ENCODE data around the gene FOXP2. TPM values are rescaled to one million over a fixed set of nuclear protein-coding genes. Genes with fewer than 3 reads are reported as not detected.
A peak's percentile ranks its signal among the peaks of the same experiment; 100 is the strongest.
"Not testable (repeated sequence)": the region's sequence is repeated elsewhere in the genome, so short reads cannot be mapped to it uniquely, and the experiment has no call there.

FOXP2 gene
- total RNA-seq, 2 donors from 2014 or later, result 9.9 to 10.0 TPM

DNA sequence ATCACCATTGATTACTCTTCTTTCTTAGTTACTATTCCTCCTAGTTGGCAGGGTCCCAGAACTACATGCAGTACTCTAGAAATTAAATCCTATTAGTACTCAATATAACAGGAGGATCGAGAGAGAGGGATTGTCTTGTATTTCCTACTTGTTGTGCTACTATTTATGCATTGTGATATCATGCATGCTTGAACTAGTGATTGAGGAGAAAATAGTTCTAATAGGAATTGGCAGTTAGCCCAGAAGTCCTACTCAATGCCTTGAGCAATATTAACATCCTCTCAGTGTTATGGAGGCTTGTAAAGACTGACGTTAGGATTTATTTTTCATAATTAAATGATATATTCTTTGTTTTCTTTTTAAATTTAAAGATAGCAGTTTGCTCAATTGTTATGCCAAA, 67.4 kb downstream of the FOXP2 start:
- DNase-seq (ENCODE audit: low spot score), result no peak
- intact Hi-C loops (cut with DNase I), result no loop called here

DNA sequence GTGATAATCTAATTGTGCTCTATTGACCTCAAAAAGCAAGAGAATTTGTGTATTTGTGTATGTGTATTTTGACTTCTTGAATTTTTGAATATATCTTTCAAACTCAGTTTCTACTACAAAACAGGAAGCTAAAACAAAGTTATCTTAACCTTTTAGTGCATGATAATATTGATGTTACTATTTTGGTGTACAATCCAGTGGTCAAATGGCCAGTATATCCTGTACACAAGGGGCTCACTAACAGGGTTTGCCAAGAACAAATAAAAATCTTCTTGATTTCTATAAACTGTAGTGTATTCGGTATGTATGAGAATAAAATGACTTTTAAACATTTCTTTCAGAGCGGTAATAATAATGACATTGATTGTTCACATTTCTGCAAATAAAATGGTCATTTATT, 69.6 kb downstream of the FOXP2 start:
- no peak for DNase-seq (ENCODE audit: low spot score)
- intact Hi-C loops (cut with DNase I), result no loop called here

DNA sequence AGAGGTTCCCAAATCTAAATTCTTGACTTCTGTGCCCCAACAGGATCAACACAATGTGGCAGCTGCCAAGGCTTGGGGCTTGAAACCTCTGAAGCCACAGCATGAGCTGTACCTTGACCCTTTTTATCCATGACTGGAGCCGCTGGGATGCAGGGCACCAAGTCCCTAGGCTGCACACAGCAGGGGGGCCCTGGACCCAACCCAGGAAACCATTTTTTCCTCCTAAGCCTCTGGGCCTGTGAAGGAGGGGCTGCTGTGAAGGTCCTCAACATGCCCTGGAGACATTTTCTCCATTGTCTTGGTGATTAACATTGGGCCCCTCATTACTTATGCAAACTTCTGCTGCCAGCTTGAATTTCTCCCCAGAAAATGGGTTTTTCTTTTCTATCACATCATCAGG, 72.6 kb downstream of the FOXP2 start:
- intact Hi-C loops (cut with DNase I), result no loop called here
- DNase-seq (ENCODE audit: low spot score), result no peak

DNA sequence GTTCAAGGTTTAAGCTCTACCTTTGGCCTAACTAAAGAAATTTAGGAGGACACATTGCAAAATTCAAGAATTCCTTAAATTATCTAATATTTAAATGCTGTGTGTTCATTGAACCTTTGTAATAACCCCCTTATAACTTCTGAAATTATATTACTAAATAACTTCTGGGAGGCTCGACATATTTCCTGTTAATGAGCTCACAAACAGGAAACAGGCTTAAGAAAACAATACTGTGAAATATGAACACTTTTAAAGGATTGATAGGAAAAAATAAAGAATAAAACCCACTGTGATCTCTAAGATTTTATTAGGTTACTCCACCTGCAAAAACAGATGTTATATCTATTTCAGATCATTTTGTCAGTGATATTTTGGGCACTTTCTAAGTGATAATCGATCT, 74.1 kb downstream of the FOXP2 start:
- DNase-seq (ENCODE audit: low spot score), result no peak
- intact Hi-C loops (cut with DNase I), result no loop called here

DNA sequence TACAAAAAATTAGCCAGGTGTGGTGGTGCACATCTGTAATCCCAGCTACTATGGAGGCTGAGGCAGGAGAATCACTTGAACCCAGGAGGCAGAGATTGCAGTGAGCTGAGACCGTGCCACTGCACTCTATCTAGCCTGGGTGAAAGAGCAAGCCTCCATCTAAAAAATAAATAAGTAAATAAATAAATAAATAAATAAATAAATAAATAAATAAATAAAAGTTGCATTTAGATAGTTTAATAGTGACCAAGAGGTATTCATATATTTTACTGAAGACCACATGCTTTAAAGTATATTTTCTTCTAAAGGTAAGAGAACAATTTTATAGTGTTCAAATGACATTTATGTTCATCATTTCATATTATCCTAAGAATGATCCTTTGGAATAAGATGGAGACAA, 82.9 kb downstream of the FOXP2 start:
- DNase-seq (ENCODE audit: low spot score); intact Hi-C loops (cut with DNase I): not testable (repeated sequence)

DNA sequence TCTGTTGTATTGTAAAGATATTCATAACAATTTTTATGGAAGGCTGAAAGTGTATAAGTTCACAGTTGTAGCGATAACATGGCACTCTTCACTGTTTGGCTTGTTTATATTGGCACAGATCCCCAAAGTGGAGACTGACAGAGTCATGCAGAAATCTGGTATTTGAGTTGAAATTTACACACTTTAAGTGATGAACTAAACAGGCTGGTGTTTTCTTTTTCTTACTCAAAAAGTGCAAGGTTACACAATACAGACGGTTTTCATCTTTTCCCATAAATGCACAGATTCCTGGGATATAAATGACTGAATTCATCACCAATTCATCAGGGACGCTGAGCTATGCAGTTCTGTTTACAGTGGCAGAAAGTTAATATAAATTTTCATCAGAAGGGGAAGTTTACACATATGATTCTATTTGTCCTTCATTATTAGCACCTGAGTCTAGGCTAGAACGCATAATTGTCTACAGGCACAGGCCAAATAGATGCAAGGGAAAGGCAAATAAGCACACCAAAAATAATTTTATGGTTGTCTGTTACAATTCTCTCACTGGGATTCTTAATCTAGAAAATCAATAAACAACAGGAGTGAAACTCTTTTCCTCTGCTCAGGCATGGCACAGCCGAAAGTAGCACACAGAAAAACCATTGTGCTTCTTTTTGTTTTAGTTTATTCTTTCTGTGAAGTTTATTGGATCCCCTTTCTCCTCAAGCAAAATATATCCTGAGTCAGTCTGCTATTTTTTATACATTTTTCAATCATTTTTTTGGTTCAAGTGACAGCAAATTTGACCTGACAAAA, 88.0 kb downstream of the FOXP2 start:
- intact Hi-C loops (cut with DNase I), result loop anchor here in 1 of 2 donors (5.0 kb wide), 1 partner anchor 610 kb away; no protein-coding TSS in a partner anchor
- no peak for DNase-seq (ENCODE audit: low spot score)

DNA sequence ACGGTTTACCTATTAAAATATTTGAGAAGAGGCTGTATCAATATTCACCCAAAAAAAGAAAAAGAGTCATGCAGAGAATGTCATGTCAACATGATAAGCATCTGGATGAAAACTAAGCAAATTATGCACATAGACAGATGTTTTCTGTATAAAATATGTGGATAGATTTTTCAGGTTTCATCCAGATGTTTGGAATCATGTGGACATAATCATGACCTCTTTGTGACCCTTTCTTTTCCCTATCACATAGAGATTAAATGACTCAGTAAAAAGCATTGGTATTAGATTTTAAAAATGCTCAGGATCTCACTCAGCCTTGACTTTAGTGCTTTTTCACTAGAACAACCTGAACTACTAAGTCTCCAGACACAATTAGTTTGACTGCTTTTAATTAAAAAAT, 90.0 kb downstream of the FOXP2 start:
- DNase-seq (ENCODE audit: low spot score), result no peak
- intact Hi-C loops (cut with DNase I), result loop anchor here in 1 of 2 donors (5.0 kb wide), 1 partner anchor 608 kb away; no protein-coding TSS in a partner anchor

DNA sequence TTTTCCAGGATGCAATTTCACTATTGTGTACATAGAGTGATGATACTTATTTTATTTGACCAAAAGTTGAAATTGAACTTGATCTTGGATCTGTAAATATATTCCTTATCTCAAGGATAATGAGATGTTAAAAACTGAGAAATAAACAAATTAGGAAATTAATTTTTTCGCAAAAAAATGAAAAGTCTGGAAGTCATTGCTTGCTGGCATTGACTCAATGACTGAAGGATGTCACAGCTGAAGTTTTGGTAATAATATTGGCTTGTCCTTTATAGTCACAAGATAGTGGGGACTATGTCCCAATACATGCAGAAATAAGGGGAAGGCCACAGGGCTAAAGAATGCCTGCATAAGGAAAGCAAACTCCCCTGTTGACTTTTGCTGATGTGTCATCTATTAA, 92.8 kb downstream of the FOXP2 start:
- intact Hi-C loops (cut with DNase I), result no loop called here

DNA sequence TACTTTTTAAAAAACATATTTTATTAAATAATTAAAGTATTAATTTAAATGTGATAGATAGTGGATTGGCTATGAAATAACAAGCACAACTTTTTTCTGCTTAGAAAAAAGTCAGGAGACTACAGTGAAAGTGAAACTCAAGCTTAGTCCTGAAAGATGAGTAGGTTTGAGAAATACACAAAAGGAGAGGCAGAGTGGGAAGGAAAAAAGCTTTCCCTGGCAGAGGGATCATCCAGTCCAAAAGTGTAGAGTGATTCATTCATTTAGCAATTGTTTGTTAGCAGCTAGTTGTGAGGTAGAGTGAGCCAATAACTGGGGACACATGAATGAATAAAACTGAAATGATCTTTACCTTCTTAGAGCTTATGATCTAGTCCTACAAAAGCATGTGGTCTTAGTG, 93.5 kb downstream of the FOXP2 start:
- no peak for DNase-seq (ENCODE audit: low spot score)
- intact Hi-C loops (cut with DNase I), result no loop called here

More for the DNA sequence above, 92.8 kb downstream of the FOXP2 start:
- no peak for DNase-seq (ENCODE audit: low spot score)

DNA sequence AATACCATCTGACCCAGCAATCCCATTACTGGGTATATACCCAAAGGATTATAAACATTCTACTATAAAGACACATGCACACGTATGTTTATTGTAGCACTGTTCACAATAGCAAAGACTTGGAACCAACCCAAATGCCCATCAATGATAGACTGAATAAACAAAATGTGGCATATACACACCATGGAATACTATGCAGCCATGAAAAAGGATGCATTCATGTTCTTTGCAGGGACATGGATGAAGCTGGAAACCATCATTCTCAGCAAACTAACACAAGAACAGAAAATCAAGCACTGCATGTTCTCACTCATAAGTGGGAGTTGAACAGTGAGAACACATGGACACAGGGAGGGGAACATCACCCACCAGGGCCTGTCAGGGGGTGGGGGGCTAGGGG, 96.2 kb downstream of the FOXP2 start:
- intact Hi-C loops (cut with DNase I); DNase-seq (ENCODE audit: low spot score): not testable (repeated sequence)

DNA sequence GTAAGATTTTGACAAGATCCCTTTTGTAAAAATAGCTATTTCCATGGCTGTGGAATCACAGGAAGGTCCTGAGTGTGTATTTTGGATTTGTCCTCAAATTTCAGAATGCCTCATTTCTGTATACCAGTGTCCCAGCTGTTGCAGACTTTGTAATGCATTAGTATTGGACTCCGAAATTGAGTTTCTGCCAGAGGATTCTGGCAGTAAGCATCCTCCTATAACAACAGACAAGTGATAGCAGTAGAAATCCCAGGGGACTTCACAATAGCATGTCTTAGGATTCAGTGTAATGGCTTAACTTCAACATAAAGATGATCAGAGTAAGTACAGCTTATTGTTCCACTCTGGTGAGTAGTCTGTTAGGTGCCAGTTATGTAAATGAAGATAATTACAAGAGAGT, 104.6 kb downstream of the FOXP2 start:
- DNase-seq (ENCODE audit: low spot score), result no peak
- intact Hi-C loops (cut with DNase I), result no loop called here

DNA sequence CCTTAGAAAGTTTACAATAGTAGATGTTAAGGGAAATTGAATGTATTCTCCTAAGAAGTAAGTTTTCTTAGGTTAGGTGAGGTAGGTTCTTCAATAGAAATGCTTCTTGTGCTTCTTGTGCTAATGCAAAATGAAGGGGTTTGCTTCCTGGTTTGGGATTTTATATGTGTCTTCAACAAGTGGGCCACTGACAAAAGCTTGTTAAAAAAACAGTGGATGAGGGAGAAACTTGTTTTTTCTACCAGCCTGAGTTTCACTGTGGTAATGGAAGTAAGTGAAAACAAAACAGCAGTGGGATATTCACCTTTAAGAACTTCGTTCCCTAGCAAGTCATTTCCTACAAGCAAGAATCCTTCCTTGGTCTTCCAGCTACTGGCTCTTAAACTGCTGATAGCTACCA, 107.5 kb downstream of the FOXP2 start:
- no peak for DNase-seq (ENCODE audit: low spot score)
- intact Hi-C loops (cut with DNase I), result no loop called here

DNA sequence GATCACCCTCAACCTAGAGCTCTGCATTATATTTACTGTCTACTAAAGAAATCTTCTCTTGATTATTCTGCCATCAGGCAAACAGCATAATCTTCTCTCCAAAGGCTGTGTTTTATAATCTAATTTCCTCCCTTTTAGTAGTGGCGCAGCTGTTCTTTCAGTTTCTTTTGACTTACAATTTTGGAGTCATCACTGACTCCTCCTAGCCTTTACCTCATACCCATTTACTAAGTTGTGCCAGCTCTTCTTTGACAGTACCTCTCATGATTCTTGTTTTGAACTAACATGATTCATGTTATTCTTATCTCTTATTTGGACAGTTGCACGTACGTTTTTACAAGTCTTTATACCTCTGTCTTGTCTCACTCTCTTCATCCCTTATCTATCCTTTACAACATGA, 113.0 kb downstream of the FOXP2 start:
- intact Hi-C loops (cut with DNase I), result no loop called here

DNA sequence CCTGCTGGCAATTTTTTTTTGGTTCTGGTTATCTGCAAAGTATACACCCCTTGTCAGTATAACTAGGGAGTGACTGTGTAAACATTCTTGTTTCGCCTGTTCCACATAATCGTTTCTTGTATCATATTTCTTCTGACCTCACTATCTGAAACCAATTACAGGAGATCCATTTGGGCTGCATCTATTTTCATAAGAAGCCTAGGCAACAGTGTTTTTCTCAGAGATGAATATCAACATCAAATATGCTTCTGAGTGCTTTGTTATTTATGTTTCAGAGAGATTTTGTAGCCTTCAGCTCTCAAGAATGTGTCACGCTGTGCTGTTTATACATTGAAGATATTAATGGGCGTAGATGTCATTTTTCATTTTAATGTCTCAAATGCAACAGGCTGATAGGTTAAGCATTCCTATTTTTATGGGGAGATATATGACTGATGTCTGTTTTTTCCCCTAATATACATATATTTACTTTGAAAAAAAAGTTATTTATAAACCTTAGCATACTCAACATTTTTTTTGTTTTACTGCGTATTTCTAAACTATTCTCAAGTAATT, 115.5 kb downstream of the FOXP2 start:
- intact Hi-C loops (cut with DNase I), result loop anchor here in 1 of 2 donors (10.0 kb wide), 1 partner anchor 445 kb away; no protein-coding TSS in a partner anchor
- DNase-seq (ENCODE audit: low spot score), result no peak

More for the DNA sequence above, 113.0 kb downstream of the FOXP2 start:
- no peak for DNase-seq (ENCODE audit: low spot score)

DNA sequence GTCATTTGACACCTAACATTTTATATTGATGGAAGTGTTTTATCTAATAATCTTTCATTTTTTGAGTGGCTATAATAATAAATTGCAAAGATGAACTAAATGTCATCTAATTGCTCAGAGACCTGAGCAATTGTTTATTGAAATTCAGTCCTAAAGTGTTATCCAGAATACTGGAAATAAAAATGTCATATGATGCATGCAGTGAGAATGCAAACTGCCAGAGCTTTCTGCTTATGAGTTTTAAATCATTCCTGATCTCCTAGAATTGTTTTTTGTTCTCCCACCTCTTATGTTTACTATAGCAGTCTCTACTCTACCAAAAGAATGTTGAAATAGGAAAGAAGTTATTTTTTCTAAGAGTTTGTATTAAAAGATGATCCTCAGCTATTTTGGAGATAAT, 116.7 kb downstream of the FOXP2 start:
- no peak for DNase-seq (ENCODE audit: low spot score)
- intact Hi-C loops (cut with DNase I), result loop anchor here in 1 of 2 donors (10.0 kb wide), 1 partner anchor 447 kb away; no protein-coding TSS in a partner anchor

DNA sequence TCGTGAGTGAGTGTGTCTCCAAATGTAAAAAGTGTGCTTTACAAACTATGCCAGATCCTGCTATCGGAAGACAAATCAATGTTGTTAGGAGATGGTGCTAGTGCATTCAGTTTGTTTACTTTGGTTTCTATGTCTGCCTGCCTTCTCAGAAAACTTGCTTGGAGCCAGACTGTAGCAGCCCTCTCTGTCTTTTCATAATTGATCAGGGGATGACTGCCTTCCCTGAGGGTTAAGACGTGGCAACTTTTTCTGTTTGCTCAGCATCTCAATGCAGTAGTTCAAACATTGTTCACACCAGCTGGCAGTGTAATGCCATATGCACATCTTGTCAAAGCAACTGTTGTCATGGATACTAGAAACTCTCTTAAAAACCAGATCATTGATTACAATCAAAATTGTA, 118.5 kb downstream of the FOXP2 start:
- intact Hi-C loops (cut with DNase I), result loop anchor here in 1 of 2 donors (10.0 kb wide), 1 partner anchor 448 kb away; no protein-coding TSS in a partner anchor
- no peak for DNase-seq (ENCODE audit: low spot score)

DNA sequence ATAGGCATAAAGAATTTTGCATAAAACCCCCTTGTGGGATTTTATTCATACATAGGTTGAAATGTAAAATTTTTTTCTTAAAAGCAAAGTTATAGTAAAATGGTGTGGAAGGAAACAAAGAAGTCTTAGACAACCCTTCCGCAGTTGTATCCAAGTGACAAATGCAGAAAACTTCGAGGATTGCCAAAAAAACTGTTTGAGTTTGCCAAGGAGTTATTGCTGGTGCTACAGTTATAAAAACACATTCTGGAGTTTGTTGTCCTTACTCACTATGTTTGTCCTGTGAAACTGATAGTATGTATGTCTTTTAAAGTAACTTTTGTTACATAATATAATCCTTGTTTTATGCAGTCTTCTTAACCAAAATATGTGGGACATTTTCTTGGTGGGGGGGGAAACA, 120.3 kb downstream of the FOXP2 start:
- DNase-seq (ENCODE audit: low spot score), result no peak
- intact Hi-C loops (cut with DNase I), result loop anchor here in 1 of 2 donors (10.0 kb wide), 1 partner anchor 450 kb away; no protein-coding TSS in a partner anchor

DNA sequence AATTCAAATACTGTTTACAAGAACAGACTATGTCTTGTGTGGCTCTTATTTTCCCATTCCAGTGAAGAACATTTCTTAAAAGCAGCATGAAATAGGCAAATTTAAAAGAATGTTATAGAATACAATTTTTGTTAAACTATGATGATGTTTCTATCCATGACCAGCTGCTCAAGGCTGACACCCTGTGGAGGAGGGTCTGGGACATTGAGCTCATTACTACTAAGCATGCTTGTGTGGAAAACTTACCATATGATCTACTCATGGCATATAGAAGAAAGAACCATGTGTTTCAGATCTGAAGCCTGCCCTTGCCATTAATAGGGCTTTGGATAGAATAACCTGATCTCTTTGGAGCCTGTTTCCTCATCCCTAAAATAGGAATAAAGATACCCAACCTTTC, 125.0 kb downstream of the FOXP2 start:
- intact Hi-C loops (cut with DNase I), result loop anchor here in 1 of 2 donors (10.0 kb wide), 1 partner anchor 455 kb away; no protein-coding TSS in a partner anchor

DNA sequence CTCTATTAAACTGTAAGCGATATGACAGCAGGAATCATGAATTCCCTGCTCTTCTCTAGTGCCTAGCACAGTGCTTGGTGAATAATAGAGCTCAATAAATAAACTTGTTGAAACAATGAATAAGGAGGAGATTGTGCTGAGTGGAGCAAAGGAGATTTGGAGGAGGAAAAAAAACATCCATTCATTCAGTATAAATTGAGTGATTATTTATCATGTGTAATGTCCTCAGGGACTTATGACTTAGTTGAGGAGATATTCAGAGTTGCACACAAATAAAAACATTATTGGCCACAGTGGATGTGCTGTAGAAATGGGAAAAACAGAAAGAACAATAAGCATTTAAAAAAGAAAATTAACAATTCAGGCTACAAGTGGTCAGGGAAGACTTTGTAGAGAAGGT, 125.7 kb downstream of the FOXP2 start:
- intact Hi-C loops (cut with DNase I), result no loop called here

More for the DNA sequence above, 125.0 kb downstream of the FOXP2 start:
- DNase-seq (ENCODE audit: low spot score), result no peak

DNA sequence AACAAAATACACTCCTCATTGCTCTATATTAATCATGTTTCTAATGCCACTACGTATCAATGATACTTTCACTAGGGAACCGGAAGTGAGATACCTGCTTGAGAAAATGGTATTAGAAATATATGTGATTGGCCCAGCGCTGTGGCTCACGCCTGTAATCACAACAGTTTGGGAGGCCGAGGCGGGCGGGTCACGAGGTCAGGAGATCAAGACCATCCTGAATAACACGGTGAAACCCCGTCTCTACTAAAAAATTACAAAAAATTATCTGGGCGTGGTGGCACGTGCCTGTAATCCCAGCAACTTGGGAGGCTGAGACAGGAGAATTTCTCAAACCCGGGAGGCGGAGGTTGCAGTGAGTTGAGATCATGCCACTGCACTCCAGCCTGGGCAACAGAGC, 132.7 kb downstream of the FOXP2 start:
- intact Hi-C loops (cut with DNase I), result not testable (repeated sequence)
- peak; percentile 49 for DNase-seq (ENCODE audit: low spot score)

More for the DNA sequence above, 125.7 kb downstream of the FOXP2 start:
- no peak for DNase-seq (ENCODE audit: low spot score)
